Midbrain (tissue), 1 donor: ENCODE measurements around the gene KCNK16.
"Not testable (repeated sequence)": the region's sequence is repeated elsewhere in the genome, so short reads cannot be mapped to it uniquely, and the experiment has no call there.

ENCODE experiments used
- DNase-seq: peaks from one replicate; lab custom pipeline; 2025; lab: John Stamatoyannopoulos, UW

KCNK16 gene

GRCh38 chr6:39309942-39310531, 12.5 kb downstream of the KCNK16 start:
- DNase-seq, result peak; percentile 70

- DNase-seq, result no peak
Measured at GRCh38 chr6:39307462-39307861, 15.0 kb downstream of the KCNK16 start.

- no peak for DNase-seq
Measured at GRCh38 chr6:39304951-39305350, 17.6 kb downstream of the KCNK16 start.

- DNase-seq, result no peak
Measured at GRCh38 chr6:39303425-39304153, 18.9 kb downstream of the KCNK16 start.

- peak; percentile 78 for DNase-seq
Measured at GRCh38 chr6:39302669-39303424, 19.7 kb downstream of the KCNK16 start.

GRCh38 chr6:39302011-39302410, 20.5 kb downstream of the KCNK16 start:
- no peak for DNase-seq

- DNase-seq, result no peak
Measured at GRCh38 chr6:39301606-39302005, 20.9 kb downstream of the KCNK16 start.

GRCh38 chr6:39300739-39301138, 21.8 kb downstream of the KCNK16 start:
- no peak for DNase-seq

- no peak for DNase-seq
Measured at GRCh38 chr6:39298061-39298460, 24.4 kb downstream of the KCNK16 start.

GRCh38 chr6:39296745-39297640, 25.5 kb downstream of the KCNK16 start:
- DNase-seq, result no peak

GRCh38 chr6:39295611-39296011, 26.9 kb downstream of the KCNK16 start:
- no peak for DNase-seq

GRCh38 chr6:39294899-39295298, 27.6 kb downstream of the KCNK16 start:
- no peak for DNase-seq

- no peak for DNase-seq
Measured at GRCh38 chr6:39294133-39294532, 28.4 kb downstream of the KCNK16 start.

GRCh38 chr6:39292637-39293036, 29.9 kb downstream of the KCNK16 start:
- no peak for DNase-seq

GRCh38 chr6:39289490-39289889, 33.0 kb downstream of the KCNK16 start:
- no peak for DNase-seq

GRCh38 chr6:39287601-39288000, 34.9 kb downstream of the KCNK16 start:
- DNase-seq, result no peak

- not testable (repeated sequence) for DNase-seq
Measured at GRCh38 chr6:39286596-39286995, 35.9 kb downstream of the KCNK16 start.

GRCh38 chr6:39282774-39283173, 39.7 kb downstream of the KCNK16 start:
- no peak for DNase-seq

GRCh38 chr6:39281312-39281980, 41.1 kb downstream of the KCNK16 start:
- no peak for DNase-seq

GRCh38 chr6:39280247-39280731, 42.2 kb downstream of the KCNK16 start:
- DNase-seq, result no peak

- no peak for DNase-seq
Measured at GRCh38 chr6:39279539-39279938, 43.0 kb downstream of the KCNK16 start.
